HG02884 (cell line): Measurements from ENCODE around the gene FHL2.
A peak's percentile ranks its signal among the peaks of the same experiment; 100 is the strongest.

ENCODE experiments used
- ATAC-seq: cut with Tn5 transposase; IDR thresholded peaks from one replicate; pipeline ENCODE4 v1.9.1; 2021; ENCODE audit warnings: mild to moderate bottlenecking, moderate library complexity; ENCODE audit not compliant: unreplicated experiment

Gene FHL2

DNA sequence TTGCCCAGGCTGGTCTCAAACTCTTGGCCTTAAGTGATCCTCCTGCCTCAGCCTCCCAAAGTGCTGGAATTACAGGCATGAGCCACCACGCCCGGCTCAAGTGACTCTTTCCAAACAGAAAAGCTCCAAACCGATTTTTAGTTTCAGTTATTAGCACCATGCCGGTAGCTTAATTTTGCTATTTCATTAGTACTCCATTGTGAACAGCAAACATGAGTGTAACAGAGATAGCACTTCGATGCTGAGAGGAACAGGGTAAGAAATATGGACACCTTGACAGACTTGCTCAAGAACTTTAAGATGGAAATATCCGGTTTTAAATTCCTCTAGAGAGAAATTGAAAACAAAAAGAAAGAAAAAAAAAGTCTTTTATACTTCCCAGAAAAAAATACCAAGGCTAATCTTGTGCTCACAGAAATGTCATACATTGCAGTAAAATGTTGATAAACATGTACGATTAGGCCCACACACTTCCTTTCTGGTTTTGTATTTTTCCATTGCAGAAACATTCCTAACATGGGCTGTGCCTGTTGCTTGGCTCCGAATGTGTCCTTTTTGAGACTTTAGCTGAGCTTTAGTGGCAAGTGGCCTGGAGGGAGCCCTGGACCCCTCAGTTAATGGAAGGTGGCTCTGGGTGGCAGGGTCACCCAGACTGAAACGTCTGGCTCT is 18.3 kb downstream of the FHL2 start:
- no peak for ATAC-seq

DNA sequence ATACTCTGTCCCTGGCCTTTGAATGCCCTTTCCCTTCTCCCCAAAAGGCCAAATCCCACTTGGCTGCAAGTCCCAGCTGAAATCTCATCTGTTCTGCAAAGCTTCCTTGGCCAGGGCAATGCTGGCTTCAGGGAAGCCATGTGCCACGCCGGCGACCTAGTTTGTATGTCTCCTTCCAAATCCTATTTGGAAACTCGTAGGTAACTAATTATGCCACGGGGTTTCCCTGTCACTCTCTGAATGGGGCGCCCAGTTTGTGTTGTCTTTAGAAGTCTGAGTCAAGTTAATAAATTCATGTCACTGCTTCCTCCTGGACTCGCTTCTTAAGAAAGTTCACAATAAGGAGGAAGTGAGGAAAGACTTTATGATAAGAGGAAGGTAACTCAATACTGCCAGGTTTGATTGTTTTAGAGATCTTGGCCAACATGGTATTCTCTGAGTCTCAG is 19.1 kb downstream of the FHL2 start:
- ATAC-seq: no peak

DNA sequence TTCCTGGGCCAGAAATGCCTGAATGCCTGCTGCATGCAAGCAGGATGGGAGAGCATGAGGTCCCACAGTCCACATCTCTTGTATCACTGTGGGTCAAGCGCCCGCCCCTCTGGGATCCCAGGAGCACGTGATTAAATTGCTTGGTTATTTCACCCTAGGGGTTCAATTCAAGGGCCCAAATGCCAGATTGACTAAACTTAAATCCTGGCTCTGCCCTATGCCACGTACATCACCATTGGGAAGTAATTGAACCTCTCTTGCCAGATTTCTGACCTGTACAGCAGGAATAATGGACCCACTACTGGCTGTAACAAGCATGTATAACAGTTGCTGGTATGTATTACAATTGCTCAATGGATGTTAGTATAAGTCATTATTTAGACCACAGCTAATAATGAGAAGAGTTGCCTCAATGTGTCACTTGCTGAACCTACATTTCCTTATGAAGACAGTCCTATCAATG is 19.9 kb downstream of the FHL2 start:
- no peak for ATAC-seq

DNA sequence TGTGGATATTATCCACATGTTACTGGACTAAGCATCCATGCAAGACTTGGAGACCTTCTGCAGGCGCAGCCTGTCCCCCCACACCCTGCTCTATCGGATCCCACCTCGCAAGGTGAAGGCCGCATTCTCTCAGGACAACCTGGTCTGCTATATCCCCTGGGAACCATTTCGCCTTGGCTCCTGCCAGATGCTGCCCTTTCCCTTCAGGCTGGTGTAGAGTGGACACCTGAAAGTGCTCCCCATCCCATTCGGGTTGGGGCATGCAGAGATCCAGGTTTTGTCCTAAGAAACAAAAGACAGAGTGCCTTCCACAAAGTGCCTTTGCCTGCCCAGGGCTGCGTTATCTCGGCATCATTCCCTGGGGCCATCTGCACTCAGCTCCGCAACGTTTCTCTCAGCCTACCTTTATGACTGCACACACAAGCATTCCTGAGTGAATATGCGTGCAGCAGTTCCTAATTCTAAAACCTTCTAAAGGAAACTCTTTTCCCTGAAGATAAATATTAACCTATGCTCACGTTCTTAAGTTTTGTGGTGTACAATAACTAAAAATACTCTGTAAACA is 20.5 kb downstream of the FHL2 start:
- ATAC-seq: no peak

DNA sequence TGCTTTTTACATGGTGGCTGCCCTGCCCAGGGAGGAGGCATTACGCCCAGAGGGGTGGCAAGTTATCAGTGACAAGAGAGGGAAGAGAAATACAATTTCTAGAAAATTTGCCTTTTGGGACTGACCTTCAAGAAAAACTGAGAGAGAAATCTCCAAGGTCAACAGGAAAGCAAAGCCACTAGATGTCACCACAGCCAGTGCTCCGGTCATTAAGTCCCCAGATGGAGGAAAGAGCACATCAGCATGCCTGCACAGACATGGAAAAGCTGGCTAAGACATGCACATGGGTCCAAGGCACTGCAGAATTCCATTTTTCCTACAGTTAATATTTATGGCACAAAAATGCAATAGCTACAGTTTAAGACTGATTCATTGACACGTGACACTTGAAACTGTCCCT is 21.0 kb downstream of the FHL2 start:
- no peak for ATAC-seq

DNA sequence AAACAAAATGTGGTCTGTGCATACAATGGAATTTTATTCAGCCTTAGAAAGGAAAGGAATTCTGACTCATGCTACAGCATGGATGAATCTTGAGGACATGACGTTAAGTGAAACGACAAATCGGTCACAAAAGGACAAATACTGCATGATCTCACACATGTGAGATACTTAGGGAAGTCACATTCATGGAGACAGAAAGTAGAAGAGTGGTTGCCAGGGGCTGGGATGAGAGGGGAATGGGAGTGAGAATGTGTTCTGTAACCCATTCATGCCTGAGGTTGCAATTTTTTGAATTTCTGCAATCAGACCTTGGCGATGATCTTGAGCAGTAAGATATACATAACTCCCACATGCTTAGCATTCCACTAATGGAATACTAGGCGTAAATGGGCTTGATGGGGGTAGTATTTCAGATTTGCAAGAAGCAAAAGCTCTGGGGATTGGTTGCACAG is 22.0 kb downstream of the FHL2 start:
- ATAC-seq: no peak

DNA sequence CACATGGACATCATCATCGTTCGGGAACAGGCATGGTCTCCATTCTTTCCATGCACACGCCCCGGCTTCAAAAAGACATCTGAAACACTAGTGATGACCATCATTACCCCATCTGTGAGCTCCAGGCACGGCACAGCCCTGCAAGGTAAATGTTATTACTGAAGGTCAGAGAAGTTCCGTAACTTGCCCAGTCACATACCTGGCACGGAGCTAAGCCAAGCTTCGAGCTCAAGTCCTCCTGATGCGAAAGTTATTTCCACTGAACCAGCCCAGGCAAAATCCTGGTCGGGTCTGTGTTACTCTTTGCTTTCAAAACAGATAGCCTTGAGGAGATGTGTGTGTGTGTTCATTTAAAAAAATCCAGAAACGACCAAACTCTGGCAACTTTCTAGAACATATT is 22.8 kb downstream of the FHL2 start:
- ATAC-seq: no peak

DNA sequence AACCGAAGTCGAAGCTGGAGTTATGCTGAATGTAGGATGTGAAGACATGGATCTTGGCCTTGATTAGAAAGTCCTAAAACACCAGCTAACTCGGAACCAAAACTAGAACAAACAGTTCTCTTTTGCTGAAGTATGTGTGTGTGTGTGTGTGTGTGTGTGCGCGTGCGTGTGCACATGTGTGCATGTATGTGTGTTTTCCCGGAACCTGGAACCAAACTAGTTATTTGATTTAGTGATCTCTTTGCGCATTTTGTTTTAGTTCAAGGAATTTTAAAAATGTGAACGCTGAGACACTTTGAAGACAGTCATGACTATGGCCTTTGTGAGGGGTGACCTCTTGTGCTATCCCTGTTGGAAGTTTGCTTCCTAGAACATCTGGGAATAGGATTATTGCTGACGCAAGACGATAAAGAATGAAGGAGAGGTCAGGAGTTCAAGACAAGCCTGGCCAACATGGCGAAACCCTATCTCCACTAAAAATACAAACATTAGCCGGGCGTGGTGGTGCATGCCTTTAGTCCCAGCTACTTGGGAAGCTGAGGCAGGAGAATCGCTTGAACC is 23.8 kb downstream of the FHL2 start:
- no peak for ATAC-seq

DNA sequence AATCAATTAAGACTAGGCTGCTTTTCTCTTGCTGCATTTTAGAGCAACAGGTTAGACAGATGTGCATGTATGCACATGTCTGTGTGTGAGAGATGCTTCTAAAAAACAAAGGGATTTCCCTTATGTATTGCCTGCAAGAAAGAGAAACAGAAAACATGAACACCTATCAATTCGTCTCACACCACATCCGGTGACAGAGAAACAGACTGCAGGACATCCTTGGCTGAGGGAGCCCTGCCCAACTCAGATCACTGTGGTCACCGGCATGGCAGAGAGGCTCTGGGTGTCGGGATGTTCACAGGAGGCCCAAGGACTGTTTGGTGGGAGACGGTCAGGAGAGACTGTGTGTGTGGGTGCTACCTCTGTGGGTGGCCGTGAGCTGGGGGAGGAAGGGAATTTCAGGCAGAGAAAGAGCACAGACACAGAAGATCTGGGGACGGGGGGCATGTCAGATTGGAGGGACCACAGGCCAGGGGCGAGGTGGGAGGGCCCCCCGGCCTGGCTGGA is 24.9 kb downstream of the FHL2 start:
- no peak for ATAC-seq

DNA sequence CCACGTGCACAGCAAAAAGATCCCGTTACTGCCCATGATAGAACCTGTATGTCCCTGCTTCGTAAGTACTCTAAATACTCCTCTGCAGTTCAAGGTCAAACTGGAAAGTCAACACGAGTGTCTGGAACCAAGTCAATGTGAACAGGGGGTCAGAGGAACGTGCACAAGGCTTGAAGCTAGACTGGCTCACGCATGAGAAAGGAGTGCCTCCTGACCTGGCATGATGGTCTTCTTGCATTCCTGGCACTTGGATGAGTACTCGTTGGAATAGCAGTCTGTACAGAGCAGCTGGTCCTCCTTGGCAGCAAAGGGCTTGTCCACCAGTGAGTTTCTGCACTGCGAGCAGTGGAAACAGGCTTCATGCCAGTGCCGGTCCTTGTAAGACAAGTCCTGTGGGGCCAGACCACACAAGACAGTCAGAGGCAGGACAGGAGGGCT is 25.5 kb downstream of the FHL2 start:
- ATAC-seq: no peak

DNA sequence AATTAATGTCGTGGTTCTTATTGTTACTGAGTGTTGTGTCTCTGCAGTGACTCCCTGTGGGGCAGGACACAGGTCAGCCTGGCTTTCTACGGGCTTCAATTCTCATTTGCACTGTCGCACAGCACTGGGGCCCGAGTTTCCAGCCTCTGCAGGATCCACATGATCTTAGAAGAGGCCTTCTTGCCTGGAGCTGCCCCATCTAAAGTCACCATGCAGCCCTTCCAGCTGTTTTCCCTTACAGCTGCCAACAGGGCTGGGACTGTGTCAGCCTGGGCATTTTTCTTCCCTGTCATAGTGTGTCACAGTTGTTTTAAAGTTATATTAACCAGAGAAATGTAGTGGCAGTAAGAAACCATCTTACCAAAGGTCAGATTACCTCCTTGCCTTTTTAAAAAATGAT is 27.0 kb downstream of the FHL2 start:
- no peak for ATAC-seq

DNA sequence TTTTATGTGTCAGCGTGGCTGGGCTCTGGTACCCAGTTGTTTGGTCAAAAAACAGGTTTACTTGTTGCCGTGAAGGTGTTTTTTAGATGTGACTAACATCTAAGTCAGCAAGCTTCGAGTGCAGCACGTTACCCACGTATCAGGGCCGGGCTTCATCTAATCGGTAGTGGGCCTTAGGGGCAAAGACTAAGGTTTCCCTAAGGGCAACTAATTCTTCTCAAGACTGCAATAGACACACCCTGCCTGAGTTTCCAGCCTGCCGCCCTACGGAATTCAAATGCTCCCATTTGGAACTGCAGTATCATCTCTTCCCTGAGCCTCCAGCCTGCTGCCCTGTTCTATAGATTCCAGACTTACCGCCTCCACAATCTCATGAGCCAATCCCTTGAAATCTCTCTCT is 27.7 kb downstream of the FHL2 start:
- ATAC-seq: no peak

DNA sequence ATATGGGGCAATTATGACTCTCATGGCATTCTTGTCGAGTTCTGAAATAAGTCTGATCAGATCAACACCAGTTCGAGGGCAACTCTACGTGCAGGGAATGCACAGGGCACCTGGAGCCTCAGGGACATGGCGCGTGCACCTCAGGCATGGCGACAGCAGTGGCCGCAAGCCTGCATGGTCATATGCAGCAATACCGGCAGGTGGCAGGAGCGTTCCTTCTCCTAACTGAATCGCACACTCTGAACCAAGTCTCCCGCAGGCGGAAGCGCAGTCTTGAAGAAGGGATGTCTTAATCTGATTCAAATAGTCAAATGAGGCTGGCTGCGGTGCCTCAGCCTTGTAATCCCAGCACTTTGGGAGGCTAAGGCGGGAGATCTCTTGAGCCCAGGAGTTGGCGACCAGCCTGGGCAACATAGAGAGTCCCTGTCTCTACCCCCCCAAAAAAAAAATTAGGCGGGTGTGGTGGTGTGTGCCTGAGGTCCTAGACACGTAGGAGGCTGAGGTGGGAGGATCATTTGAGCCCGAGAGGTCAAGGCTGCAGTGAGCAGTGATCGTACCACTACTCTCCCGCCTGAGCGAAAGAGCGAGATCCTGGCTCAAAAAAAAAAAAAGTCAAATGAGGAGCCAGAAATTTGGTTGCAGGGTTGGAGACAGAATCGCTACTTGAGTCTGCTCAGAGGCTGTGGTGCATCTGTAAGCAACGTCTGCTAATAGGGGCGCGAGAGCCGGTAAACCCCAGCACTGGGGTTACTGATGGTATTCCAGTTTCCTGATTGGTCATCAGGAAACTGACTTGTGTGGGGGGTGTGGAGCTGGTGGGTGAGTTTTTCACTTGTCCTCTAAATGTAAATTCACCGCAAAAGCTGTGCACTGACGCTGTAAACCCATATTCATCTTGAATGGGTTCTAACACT is 28.8 kb downstream of the FHL2 start:
- peak; percentile 98 for ATAC-seq

DNA sequence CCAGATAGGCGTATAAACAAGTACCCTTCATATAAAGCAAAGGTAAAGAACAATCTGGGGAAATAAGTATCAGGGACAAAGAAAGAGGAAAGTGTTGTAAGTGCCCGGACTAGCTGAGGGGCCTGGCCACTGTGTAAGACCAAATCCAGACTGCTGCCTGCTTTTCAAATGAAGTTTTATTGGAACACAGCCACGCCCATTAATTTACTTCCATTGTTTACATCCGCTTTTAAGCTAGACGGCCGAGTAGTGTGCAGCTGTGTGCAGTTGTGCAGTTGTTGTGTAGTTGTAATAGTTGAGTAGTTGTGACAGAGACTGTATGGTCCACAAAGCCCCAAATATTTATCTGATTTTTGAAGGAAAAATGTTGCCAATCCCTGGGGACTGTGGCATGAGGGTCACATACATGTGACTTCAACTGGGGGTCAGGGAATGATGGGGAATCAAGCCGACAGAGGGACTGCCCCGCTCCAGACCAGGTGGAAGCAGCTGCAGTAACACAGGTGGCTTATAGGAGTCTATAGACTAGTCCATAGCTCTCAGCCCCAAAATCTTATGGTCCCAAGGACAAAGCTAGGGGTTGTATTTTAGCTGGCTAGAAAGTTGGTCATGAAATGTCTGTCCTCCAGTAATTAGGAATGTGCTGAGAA is 30.0 kb downstream of the FHL2 start:
- ATAC-seq: no peak

DNA sequence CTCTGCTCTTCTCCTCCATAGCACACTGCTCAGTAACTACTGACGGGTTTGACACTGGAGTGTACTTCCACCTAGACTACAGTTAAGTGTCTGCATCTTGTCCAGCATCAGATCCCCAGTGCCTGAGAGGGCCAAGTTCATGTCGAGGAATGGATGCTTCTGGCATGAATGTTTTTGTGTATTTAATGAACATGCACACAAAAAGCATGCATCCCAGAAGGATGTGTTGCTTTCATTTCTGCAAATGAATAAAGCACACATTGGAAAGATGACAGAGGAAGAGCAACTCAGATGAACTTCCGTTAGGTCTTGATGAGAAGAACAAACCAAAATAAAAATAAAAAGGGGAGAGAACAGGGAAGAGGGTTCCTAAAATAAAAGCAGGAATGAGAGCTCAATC is 33.6 kb downstream of the FHL2 start:
- no peak for ATAC-seq

DNA sequence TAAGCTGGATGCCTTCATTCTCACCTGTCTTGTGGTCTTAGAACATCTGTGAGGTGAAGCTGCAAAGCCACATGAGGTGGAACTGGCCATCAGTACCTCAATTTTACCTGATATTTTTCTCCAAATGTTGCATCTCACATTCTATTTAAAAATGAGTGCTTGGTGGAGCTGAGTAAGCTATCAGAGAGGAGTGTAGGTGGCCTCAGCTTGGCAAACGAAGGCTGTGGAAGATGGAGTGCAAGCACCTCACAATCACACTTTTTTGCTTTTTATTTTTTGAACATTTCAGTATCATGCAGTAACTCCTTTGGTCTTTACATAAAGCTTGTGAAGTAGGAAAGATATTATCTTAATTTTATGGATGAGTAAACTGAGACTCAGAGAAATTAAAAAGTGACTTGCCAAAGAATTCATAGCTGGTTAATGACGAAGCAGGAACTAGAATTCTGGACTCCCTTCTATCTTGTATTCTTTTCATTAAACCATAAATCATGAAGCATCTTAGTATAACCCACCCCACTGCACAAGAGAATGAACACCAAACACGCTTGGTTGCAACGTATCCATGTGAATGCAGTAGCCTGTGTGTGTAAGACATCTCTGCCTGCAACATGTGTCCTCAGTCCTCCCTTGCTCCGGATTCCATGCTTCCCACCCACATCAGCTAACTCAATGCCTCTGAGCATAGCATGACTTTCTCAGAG is 34.3 kb downstream of the FHL2 start:
- ATAC-seq: no peak

DNA sequence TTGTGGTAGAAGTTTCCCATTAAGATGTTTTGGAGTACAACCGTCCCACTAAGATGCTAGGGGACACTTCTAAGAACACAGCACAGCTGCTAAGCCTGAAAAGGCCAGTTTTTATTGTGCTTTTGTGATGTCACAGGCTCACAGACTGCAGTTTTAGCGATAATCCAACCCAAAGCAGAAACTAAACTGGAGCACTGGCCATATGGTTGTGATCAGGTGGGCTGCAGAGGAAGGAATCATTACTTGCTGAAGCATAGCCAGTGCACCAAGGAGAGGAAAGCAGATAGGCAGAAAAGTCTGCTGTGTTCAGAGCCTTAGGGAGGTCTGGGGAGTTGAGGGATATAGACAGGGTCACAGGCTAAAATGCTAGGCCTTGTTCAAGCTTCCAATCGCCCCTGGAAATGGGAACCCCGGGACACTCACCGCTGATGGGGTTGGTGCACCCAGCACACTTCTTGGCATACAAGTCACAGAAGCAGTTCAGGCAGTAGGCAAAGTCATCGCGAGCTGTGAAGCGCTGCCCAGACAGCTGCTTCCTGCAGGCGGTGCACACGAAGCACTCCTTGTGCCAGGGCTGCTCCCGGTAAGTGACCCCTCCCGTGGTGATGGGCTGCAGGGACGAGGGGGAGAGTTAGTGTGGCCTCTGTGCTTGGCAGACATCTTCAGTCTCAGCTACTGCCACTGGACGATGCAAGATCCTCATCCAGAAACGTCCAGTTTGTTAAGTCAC is 35.8 kb downstream of the FHL2 start:
- ATAC-seq: no peak

DNA sequence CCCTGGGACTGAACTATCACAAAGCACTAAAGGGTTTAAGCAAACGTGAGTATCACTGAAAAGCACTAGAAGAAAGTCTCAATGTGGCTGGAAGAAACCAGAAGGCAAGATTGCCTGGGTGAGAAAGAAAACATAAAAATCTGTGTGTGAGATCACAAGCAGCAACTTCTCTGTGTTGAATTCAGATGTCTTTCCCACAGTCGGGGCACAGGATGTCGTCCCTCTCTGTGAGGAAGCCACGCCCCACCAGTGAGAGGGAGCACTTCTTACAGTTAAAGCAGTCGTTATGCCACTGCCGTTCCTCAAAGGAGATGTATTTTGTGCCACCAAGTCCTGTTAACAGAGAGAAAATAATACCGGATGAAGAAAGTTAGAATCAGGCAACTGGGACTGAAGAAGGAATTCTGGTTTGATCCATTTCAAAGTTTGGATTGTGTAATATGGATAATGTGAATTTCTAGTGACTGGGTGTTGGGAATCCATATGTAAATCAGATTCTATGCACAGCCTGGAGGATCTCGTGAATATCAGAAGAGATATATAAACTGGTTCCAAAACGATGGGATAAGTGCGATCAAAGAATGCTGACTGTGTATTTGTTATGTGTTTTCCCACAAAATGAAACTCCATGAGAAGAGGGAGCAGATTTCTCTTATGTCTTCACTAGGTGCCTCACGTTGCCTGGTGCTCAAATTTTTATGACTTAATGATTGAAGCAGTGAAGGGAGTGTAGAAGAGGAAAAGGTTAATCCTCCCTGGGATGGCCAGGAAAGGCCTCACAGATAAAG is 37.6 kb downstream of the FHL2 start:
- no peak for ATAC-seq

DNA sequence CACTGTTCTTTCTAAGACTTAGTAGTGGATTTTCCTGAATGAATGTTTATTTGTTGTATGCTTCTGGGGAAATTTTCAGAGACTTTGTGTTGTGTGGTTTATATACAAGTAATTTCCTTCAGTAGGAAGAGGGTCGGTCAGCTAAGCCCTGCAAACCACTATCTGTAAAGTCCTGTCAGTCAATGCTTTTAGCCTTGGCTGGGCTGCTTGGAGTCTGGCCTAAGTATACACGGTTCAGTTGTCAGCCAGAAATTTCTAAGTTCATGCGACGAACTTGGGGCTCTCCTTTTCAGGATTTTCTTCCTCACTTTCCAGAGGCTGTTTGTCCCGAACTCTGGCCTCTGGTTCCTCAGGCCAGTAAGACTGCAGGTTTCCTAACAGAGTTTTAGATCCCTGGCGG is 40.3 kb downstream of the FHL2 start:
- ATAC-seq: no peak
